ENCODE measurements around the gene PTPRM.

DNA sequence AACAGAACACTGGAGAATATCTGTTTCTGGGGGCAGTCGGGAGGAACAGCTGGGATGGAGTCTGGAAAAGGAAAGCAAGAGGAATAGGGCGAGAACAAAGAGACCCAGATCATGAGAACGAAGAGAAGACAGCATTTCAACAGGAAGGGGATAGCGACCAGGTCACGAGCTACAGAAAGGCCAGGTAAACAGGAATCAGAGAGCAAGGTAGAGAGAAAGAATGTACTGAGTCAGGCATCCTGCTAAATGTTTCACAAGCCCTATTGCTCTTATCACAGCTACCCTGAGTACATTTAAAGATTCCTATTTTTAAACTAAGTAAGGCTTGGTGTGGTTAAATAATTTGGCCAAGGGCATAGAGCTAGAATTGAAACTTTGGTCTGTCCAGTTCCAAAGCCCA lies 787.2 kb downstream of the PTPRM start:
- TF ChIP-seq ZNF114 (CRISPR knock-in tag; IDR thresholded peaks at IDR 0.05) (no peak), POLR2AphosphoS5 (IDR thresholded peaks at IDR 0.05; ENCODE audit: low read depth) (no peak), EZH2 (IDR thresholded peaks at IDR 0.05; ENCODE audit: low read depth, unreplicated experiment) (no peak), CREB1 (CRISPR knock-in tag; IDR thresholded peaks at IDR 0.05; ENCODE audit: low read depth) (no peak), EZH2phosphoT487 (IDR thresholded peaks at IDR 0.05; ENCODE audit: unreplicated experiment) (no peak), NANOG (IDR thresholded peaks at IDR 0.05; ENCODE audit: borderline replicate concordance) (no peak), JUNB (IDR thresholded peaks at IDR 0.05; ENCODE audit: unreplicated experiment) (no peak), STAT1 (IDR thresholded peaks at IDR 0.05; ENCODE audit: unreplicated experiment) (no peak), ZNF331 (CRISPR knock-in tag; IDR thresholded peaks at IDR 0.05; ENCODE audit: low read depth) (no peak)
- TF ChIP-seq, protein P1, sequence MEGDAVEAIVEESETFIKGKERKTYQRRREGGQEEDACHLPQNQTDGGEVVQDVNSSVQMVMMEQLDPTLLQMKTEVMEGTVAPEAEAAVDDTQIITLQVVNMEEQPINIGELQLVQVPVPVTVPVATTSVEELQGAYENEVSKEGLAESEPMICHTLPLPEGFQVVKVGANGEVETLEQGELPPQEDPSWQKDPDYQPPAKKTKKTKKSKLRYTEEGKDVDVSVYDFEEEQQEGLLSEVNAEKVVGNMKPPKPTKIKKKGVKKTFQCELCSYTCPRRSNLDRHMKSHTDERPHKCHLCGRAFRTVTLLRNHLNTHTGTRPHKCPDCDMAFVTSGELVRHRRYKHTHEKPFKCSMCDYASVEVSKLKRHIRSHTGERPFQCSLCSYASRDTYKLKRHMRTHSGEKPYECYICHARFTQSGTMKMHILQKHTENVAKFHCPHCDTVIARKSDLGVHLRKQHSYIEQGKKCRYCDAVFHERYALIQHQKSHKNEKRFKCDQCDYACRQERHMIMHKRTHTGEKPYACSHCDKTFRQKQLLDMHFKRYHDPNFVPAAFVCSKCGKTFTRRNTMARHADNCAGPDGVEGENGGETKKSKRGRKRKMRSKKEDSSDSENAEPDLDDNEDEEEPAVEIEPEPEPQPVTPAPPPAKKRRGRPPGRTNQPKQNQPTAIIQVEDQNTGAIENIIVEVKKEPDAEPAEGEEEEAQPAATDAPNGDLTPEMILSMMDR (conservative IDR thresholded peaks at IDR 0.05; ENCODE audit: low read depth in 2 of 2): no peak
- TF ChIP-seq, protein P2, sequence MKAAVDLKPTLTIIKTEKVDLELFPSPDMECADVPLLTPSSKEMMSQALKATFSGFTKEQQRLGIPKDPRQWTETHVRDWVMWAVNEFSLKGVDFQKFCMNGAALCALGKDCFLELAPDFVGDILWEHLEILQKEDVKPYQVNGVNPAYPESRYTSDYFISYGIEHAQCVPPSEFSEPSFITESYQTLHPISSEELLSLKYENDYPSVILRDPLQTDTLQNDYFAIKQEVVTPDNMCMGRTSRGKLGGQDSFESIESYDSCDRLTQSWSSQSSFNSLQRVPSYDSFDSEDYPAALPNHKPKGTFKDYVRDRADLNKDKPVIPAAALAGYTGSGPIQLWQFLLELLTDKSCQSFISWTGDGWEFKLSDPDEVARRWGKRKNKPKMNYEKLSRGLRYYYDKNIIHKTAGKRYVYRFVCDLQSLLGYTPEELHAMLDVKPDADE (IDR thresholded peaks at IDR 0.05): no peak
- TF ChIP-seq, protein P3, sequence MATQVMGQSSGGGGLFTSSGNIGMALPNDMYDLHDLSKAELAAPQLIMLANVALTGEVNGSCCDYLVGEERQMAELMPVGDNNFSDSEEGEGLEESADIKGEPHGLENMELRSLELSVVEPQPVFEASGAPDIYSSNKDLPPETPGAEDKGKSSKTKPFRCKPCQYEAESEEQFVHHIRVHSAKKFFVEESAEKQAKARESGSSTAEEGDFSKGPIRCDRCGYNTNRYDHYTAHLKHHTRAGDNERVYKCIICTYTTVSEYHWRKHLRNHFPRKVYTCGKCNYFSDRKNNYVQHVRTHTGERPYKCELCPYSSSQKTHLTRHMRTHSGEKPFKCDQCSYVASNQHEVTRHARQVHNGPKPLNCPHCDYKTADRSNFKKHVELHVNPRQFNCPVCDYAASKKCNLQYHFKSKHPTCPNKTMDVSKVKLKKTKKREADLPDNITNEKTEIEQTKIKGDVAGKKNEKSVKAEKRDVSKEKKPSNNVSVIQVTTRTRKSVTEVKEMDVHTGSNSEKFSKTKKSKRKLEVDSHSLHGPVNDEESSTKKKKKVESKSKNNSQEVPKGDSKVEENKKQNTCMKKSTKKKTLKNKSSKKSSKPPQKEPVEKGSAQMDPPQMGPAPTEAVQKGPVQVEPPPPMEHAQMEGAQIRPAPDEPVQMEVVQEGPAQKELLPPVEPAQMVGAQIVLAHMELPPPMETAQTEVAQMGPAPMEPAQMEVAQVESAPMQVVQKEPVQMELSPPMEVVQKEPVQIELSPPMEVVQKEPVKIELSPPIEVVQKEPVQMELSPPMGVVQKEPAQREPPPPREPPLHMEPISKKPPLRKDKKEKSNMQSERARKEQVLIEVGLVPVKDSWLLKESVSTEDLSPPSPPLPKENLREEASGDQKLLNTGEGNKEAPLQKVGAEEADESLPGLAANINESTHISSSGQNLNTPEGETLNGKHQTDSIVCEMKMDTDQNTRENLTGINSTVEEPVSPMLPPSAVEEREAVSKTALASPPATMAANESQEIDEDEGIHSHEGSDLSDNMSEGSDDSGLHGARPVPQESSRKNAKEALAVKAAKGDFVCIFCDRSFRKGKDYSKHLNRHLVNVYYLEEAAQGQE (IDR thresholded peaks at IDR 0.05; ENCODE audit: unreplicated experiment): no peak
